Fibroblast of skin of left biceps (primary cell): Measurements from ENCODE around the gene OMP.

Source experiments
- DNase-seq, 2 experiments: peaks; one replicate each; pipeline ENCODE4 v3.0.0-alpha.2; 2013; ENCODE audit warnings: low read depth in 2 of 2

Gene OMP

DNA sequence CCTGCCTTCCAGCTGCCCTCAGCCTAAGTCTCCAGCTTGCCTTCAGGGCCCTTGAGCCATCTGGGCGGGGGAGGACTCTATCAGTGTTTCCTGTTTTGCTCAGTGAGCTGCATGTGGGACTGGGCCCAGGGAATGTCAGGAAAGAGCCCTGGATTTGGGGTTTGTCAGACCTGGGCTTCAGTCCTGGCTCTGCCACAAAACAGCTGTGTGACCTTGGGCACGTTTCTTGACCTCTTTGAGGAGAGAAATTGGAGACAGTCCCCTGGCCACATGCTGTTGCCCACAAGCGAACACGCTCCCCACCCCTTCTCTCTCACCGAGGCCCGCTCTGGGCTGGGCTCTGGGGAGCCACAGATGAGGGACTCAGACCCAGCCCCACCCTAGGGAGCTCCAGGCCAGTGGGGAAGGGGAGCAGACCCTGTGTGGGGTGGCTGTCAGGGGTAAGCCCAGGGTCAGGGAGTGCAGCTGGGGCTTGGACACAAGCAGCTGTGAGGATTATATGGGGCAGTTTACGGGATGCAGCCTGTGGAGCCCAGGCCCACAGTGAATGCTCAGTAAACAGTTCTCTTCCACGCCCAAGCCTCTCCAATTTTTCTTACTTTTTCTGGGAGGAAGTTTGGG is 37.7 kb downstream of the OMP start:
- no peak for DNase-seq

DNA sequence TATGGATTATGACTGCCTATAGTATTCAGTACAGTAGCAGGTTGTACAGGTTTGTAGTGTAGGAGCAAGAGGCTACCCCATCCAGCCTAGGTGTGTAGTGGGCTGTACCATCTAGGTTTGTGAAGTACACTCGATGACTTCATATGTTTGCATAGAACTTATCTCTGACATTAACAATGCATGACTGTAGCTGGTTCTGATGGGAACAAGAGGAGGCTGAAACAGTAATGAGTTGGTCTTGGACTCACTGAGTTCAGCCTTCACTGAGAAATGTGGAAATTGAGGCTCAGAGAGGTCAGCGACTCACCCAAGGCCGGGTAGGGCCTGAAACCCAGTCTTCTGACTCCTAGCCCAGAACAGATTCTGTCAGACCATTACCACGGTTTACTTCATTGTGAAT is 38.4 kb downstream of the OMP start:
- no peak for DNase-seq

DNA sequence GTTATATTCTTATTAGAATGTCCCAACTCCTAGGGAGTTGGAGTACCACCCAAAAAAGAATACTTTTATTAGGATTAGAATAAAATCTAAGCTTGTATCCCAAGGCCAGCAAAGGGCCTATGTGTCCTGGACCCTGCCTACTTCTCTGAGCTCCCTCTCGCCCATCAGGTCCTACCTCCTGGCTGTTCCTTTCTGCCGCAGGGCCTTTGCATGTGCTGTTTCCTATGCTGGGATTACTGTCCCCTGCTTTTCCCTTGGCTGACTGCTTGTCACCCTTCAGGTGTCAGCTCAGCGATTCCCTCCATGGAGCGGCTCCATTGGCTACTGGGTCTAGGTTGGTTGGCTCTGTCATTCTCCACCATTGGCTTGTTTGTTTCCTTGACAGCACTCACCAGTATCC is 38.8 kb downstream of the OMP start:
- DNase-seq: no peak

DNA sequence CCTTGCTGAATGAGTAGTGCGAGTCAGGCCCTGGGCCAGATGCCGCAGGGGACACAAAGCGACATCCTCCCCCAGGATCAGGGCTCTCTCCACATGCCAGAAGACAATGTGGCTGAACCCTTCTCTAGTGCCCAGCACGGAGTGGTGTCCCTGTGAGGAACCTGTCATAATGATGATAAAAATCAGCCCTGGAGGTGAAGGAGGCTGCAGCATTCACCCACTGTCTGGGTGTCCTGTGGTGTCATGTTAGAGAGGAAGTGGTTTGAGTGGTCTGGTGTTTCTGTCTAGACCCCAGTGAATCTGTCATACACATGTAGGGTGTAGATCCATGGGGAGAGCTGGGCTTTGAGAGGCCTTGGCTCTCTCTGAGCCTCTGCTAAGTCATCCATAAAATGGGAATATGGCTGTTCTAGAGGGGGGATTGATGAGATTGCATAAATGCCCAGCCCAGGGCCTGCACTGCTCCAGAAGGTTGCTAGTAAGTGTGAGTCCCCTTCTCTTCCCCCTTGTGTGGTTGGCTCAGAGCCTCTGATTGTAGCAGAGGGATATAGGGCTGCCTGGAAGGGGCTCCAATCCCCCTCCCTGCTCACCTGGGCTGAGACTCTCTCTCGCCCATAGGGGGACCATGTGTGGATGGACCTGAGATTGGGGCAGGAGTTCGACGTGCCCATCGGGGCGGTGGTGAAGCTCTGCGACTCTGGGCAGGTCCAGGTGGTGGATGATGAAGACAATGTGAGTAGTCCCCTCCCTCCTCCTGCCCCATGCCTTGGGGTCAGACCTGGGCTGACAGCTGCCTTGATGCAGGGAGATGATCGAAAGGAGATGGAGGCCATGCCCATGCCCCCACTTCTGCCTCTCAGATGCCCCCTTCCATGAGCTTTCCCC is 39.7 kb downstream of the OMP start:
- no peak for DNase-seq

DNA sequence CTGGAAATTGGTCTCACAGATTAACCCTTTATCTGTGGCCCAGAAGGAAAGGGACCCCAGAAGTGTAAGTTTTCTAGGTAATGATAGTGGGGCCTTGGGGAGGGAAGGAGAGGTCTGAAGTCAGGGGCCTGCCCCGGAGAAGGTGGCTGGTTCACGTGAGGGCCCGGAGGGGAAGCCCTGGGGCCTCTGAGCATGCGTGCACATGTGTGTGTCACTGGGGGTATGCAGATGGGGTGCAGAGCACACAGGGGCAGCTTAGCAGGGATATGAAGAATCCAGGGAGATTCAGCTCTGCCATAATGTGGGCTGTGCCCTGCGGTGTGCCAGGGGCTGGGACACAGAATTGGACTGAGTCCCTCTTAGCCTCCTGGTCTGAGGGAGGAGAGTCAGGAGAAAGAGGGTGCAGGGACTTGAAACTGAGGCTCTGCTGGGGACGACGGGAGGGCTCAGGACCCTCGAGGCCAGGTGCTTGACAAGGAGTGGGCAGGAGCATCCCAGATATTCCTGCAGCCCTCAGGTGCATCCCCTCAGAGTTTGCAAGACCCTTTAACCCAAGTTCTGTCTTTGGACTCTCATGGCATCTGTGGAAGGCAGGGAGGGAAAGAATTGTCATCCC is 40.9 kb downstream of the OMP start:
- no peak for DNase-seq

DNA sequence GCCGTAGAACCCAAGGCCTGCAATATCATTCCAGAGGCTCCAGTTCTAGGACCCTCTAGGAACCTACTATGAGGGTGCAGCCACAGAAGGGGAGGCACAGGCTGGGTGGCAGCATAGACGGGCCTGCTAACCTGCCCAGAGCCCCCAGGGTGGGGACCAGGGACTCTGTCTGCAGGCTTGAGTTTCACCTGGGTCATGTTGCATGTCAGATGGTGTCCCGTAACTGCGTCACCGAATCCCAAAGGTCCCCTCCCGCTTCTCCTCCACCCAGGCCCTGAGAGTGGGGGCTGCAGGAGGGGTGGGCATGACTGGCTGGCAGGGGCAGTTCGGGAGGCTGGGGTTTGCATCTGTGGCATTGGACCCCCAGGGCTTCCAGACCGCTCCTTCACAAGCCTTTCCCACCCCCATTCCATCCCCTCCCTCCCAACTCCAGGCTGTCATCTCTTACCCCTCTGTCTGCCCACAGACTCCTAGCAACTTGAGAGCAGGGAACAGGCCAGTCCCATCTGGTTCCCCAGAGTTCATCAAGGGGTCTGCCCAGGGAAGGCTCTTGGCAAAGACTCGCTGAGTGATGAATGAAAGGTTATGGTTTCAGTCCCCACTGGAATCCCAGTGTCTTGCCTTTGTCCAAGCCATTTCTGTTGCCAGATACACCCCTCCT is 41.7 kb downstream of the OMP start:
- no peak for DNase-seq

DNA sequence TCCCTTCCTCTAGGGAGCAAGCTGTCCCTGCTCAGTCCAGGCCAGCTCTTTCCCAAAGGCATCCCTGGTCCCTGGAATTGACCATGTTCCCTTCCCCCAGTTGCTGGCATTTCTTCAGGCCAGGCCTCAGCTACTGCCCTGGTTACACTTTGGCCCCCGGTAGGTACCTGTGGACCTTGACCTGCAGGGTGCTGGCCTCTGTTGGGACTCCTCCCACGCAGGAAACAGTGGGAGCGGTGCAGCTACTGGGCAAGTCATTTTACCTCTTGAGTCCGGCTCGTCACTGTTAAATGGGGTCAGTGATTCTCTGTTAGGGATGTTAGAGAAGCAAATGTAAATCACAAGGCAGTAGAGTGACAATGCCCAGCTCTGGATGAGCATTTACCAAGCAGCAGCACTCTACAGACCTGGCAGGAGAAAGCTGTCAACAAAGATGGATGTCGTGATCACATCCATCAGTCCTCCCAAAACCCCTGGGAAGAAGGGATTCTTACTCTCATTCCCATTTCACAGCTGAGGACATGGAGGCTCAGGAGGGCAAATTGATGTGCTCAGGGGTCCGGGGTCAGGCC is 42.3 kb downstream of the OMP start:
- DNase-seq: no peak

DNA sequence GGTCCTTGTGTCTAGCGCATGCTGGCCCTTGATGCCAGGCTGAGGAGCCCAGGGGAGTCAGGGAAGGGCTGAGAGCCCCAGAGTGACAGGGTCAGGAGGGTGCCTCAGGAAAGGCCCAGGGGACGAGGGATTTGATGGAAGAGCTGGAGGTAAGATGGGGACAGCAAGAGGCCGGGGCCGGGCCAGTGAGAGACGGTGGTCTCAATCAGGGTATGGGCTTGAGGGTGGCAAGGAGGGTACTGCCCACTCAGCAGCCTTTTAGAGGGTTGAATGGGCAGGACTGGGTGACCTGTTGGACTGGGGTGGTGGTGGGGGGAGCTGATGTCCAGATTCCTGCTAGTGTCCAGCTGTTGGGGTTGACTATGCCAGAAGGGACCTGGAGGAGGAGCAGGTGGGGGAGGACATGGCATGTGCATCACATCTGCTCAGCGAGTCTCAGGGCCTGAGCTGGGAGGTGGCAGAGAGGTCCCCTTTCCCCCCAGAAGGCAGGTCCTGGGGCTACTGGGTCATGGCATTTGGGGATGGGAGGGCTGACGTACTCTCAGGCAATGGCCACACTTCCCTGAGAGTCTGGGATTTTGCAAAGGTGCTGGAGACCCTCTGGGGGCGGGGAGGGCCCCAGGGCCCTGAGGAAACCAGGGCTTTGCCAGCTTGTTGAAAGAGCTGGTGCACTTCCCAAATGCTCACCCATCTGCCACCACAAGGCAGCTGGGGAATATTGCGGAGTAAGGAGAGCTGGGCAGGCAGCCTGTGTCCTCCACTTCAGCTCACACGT is 43.8 kb downstream of the OMP start:
- DNase-seq: no peak

DNA sequence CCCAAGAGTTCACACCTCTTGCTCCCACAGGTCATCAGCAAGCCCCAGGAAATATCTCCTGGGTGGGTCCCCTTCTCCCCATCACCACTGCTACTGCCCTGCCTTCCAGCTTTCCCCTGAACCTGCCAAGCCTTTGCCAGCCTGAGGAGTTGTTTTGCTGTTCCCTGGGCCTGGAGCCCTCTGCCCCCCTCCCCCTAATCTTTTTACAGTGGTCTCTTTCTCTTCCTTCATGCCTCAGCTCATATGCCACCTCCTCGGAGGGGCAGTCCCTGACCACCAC is 44.3 kb downstream of the OMP start:
- DNase-seq: no peak

DNA sequence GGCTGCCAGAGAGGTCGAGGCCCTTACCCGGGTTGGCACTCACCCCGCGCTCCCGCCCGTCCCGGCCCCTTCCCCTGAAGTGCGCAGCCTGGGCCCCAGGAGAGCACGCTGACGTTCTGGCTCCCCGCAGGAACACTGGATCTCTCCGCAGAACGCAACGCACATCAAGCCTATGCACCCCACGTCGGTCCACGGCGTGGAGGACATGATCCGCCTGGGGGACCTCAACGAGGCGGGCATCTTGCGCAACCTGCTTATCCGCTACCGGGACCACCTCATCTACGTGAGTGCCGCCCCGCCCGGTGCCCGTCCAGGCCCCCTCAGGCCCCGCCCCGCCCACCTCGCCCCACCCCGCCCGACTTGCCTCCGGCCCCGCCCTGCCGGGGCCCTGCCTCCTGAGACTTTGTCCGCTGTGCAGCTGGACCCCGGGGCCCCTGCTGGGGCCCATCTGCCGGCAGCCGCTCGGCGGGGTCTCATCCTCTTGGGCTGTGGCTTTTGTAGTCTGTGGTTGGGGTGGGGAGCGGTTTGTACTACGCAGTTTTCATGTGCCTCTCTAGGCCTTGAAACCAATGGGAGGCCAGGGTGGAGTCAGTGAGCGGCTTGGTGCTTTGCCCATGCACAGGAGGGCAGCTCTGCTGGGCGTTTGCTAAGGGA is 45.2 kb downstream of the OMP start:
- DNase-seq: no peak

DNA sequence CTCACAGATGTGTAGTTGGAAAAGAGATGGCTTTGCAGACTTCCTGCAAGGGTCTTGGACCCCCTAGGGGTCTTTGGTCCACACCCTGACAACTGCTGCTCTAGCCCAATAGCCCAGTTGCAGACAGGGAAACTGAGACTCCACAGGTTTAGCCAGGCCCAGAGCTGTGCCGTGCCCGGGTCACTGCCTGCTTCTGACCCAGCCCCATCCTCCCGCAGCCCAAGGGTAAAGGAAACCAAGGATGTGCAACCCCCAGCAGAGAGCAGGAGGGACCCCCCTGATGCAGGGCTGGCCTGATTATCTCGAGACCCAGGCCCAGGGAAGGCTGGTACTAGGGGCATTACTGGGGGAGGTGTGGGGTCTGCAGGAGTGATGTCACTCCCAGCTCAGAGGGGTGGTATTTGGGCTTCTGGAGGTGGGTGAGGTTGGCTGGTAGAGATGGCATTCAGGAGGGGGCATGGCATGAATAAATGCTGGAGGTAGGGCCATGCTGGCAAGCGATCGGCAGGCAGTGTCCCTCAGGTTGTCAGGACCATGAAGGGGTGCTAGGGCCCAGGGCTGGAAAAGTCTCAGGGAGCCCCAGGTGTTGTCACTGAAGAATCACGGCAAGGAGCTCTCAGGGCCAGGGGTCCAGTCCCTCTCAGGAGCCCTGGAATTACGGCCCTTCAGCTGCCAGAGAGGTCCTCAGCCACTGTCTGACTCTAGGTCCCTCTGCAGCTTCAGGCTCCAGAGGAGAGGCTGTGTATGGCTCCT is 46.5 kb downstream of the OMP start:
- no peak for DNase-seq

DNA sequence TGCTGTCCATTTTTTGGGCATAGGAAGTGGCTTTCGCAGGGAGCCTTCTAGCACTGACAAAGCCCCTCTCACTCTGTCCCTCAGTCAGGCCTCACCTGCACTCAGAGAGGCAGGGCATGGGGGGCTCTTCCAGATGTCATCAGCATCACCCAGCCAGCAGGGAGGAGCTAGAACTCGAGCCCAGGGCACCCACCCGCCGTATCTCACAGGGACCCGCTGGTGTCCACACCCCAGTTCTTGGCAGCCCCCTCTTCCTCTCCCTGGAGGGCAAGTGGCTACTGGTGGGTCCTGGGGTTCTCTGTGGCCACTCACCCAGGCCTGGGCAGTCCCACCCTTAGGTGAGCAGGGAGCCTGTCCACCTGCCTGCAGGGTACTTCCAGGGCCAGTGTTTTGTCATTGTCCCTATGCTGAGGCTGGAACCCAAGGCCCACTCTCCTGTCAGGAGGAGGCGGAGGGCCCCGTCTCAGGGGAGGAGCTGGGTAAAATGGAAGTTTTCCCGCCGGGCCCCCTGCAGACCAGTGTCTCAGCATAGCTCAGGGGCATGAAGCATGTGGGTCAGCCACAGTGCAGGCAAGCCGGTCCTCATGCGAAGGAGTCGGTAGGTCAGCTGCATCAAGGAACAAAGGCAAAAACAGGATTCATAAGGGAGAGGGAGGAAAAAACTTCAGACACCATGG is 47.2 kb downstream of the OMP start:
- no peak for DNase-seq

DNA sequence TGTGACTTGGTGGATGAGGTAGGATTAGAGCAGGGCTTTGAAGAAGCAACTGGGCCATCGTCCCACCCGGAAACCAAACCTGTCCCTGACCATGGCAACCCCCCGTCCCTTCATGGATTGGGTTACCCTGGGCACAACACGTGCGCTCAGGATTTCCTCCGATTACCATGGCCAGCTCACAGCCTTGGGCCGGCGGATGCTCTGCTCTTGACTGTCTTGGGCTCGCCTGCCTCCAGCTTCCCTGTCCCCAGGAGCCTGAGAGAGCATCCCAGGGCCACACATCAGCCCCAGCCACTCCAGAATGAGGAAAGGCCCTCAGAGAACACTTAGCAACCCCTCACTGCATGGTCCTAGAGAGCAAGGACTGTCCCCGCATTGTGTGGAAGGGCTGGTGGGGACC is 48.2 kb downstream of the OMP start:
- DNase-seq: no peak

DNA sequence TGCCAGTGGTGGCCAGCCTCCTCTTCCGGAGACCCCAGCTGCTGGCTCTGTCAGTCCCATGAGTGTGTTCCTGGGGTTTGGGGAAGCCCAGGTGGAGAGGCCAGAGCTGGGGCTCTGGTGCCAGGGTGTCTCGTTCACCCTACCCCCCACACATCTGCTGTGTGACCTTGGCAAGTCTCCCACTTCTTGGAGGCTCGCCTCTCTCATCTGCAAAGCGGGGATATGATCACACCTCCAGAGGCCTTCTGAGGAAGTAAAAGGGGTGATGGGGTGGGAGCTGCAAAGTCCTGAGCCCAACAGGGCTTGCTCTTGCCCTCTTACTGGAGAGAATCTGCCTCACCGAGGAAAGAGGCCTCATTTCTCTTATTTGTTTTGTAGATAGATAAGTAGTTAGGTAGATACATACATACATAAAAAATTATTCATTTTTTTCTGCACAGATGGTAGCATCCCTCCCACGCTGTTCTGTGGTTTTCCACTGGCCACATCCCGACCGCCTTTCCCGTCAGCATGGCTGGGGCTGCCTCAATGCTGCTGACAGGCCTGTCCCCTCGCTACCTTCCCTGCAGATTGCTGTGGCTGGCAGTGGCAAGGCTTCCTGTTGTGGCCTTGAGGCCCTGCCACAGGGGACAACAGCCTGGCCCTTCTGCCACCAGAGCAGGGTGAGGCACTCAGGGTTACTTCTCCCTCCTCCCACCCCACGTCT is 49.3 kb downstream of the OMP start:
- DNase-seq: no peak

DNA sequence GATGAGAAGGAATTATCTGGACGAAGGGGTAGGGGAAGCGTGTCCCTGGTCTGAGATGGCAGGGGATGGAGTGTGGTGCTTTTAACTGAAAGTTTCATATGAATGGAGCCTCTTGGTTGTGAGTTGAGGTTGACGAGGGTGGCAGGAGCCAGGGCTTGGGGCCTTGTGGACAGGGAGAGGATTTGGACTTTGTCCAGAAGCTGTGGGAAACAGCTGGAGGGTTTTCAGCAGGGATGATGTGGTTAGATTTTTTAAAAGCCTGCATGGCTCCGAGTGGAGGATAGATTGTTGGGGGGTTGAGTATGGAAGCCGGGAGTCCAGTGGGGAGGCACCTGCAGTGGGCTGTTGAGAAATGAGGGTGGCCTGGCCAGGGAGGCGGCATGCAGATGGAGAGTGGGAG is 50.2 kb downstream of the OMP start:
- no peak for DNase-seq
